Brain microvascular endothelial cell (primary cell): Measurements from ENCODE around the gene NFAM1.

Experiments
- DNase-seq: peaks from one replicate; pipeline ENCODE4 v3.0.0-alpha.2; 2020
- H3K27ac ChIP-seq: fragments of 250-450 bp; sonication (Bioruptor Pico); 2 replicates; pipeline ENCODE4 v1.5.1; 2020; ENCODE audit warnings: mild to moderate bottlenecking, moderate library complexity
- H3K27me3 ChIP-seq: fragments of 250-450 bp; sonication (Bioruptor Pico); replicated peaks from 2 replicates; pipeline ENCODE4 v1.5.1; 2020; ENCODE audit warnings: mild to moderate bottlenecking
- H3K36me3 ChIP-seq: fragments of 250-450 bp; sonication (Bioruptor Pico); replicated peaks from 2 replicates; pipeline ENCODE4 v1.5.1; 2020; ENCODE audit warnings: mild to moderate bottlenecking
- H3K4me3 ChIP-seq: 2 replicates; pipeline ENCODE4 v1.5.1; 2011; ENCODE audit warnings: low read depth, mild to moderate bottlenecking, control low read depth, low read length, moderate library complexity
- in situ Hi-C: cut with HindIII; loops from 2 replicates; pipeline ENCODE4 v1.10.0; 2017; ENCODE audit warnings: low sequenced_read_pairs, low pct_ligation_motif_present
- TF ChIP-seq, protein P1 (sequence below): IDR thresholded peaks from 2 replicates; pipeline ENCODE4 v1.5.1; 2011; ENCODE audit warnings: low read depth, mild to moderate bottlenecking, moderate library complexity, low read length, control low read depth, inconsistent platforms; ENCODE audit errors: missing control alignments

NFAM1 gene

DNA sequence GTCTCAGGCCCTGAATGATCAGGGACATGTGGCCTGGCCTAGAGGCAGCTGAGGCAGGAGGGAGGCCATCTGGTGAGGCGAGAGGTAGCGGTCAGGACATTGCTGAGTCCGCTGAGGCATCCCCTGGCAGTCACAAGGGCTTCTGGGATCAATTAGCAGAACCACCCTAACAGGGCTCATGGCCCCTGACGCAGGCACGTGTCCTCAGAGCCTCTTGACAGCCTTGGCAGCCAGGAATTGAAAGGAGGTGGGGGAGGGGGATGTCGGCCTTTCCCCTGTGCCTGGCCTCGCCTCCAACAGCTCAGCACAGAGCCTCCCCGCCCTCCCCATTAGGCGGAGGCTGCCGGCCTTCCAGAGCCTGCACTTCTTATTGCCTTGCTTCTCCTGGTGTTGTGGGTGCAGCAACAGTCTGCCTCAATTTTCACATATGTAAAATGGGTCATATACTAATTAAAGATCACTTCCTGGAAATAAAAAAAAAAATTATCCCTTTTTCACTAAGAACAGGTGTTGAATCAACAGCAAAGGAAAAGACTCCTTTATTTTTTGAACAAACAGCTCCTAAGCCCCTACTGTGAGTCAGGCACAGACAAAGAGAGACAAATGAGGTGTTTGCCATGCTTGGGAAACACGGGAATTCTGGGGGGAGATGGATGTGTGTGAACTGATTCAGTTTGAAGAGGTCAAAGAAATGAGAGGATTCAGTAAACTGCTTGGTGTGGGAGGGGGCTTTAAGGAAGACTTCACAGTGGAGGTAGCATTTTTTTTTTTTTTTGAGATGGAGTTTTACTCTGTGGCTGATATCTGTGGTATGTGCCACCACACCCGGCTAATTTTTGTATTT, 55.3 kb downstream of the NFAM1 start:
- no peaks in the 10 kb centered on the region for H3K27me3 ChIP-seq
- H3K27ac ChIP-seq, result no peak overlapping the region
- no peaks in the 10 kb centered on the region for H3K36me3 ChIP-seq
- in situ Hi-C loops, result no loop called here
- no peak for DNase-seq
- TF ChIP-seq, protein P1, sequence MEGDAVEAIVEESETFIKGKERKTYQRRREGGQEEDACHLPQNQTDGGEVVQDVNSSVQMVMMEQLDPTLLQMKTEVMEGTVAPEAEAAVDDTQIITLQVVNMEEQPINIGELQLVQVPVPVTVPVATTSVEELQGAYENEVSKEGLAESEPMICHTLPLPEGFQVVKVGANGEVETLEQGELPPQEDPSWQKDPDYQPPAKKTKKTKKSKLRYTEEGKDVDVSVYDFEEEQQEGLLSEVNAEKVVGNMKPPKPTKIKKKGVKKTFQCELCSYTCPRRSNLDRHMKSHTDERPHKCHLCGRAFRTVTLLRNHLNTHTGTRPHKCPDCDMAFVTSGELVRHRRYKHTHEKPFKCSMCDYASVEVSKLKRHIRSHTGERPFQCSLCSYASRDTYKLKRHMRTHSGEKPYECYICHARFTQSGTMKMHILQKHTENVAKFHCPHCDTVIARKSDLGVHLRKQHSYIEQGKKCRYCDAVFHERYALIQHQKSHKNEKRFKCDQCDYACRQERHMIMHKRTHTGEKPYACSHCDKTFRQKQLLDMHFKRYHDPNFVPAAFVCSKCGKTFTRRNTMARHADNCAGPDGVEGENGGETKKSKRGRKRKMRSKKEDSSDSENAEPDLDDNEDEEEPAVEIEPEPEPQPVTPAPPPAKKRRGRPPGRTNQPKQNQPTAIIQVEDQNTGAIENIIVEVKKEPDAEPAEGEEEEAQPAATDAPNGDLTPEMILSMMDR, result no peak
- no peak overlapping the region for H3K4me3 ChIP-seq

DNA sequence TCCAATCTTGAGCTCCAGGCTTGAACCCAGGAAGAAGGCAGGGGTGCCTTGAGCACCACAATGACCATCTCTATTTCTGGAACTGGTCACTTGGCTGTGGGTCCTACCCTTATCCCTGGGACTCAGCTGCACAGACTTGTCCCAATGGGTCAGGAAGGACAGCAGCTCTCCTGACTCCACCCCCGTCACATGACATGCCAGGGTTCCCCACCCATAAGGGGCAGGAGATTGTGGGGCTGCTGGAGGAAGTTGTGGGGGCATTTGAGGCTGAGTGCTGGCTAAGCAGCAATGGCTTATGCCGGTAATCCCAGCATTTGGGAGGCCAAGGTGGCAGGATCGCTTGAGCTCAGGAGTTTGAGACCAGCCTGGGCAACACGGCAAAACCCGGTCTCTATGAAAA, 56.2 kb downstream of the NFAM1 start:
- TF ChIP-seq, protein P1, result no peak
- Histone ChIP-seq H3K27ac (no peak overlapping the region), H3K4me3 (no peak overlapping the region), H3K27me3 (no peaks in the 10 kb centered on the region), H3K36me3 (no peaks in the 10 kb centered on the region)
- in situ Hi-C loops, result no loop called here
- no peak for DNase-seq

DNA sequence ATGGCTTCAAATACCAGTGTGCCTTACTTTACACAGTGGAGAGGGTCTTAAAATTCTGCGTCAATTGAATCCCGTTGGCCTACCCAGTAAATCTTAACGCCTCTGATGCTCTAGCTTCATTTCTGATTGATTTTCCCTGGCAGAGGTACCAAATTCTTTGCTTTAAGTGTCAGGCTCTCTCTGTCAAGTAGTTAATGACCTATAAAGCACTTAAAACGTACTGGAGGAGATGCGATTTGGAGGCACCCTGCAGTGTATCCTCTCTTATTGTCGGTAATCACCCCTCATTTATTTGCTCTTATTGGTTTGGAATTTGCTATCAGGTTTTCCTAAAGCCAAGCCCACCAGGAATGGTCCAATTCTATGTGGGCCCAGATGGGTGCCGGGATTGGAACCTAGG, 59.2 kb downstream of the NFAM1 start:
- H3K27ac ChIP-seq, result no peak overlapping the region
- H3K4me3 ChIP-seq, result no peak overlapping the region
- in situ Hi-C loops, result no loop called here
- H3K36me3 ChIP-seq, result no peaks in the 10 kb centered on the region
- TF ChIP-seq, protein P1, result no peak
- no peak for DNase-seq
- H3K27me3 ChIP-seq, result peaks cover 10% of the 10 kb centered on the region

DNA sequence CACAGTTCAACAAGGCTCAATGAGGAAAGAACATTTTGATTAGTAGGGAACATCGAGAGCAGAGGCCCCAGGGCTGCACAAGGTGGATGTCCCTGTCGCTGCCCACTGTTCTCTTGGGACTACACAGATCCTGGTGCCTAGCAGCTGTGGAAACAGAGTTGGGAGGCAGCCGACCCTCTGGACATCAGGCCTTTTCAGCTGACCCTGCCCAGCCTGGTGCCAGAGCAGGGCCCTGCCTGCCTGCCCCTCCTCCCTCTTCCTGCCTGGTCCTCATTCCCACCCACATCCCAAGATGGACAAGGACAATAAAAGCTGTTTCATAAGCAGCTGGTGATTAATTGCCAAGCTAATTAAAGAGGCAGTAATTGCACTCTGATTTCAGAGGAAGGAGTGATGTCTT, 60.7 kb downstream of the NFAM1 start:
- no peaks in the 10 kb centered on the region for H3K36me3 ChIP-seq
- no peak overlapping the region for H3K4me3 ChIP-seq
- in situ Hi-C loops, result no loop called here
- DNase-seq, result no peak
- H3K27ac ChIP-seq, result no peak overlapping the region
- TF ChIP-seq, protein P1, result no peak
- peaks cover 24% of the 10 kb centered on the region for H3K27me3 ChIP-seq

DNA sequence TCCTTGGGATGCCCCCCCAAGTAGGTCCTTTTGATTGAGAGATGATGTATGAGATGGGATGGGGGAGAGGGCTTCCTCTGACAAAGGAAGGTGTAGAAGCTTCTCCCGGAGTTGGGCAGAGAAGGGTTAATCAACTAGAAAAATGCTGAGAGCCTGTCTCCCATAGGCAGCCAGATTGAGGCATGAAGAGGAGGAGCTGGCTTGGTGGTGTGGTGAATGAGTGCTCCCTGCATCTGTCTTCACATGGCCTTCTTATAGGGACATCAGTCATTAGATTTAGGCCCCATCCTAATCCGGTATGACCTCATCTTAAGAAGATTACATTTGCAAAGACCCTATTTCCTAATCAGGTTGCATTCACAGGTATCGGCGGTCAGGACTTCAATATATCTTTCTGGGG, 61.1 kb downstream of the NFAM1 start:
- Histone ChIP-seq H3K27ac (no peak overlapping the region), H3K36me3 (no peaks in the 10 kb centered on the region), H3K27me3 (peaks cover 24% of the 10 kb centered on the region), H3K4me3 (no peak overlapping the region)
- TF ChIP-seq, protein P1, result no peak
- in situ Hi-C loops, result no loop called here
- DNase-seq, result no peak
